GM06990 (cell line): ENCODE measurements around the gene ERC2.

Experiments
- DNase-seq: peaks from one replicate; pipeline ENCODE4 v3.0.0-alpha.2; 2011; ENCODE audit not compliant: insufficient read length; ENCODE audit errors: extremely low read depth
- H3K27me3 ChIP-seq: replicated peaks from 2 replicates; pipeline ENCODE4 v1.6.0; 2011; ENCODE audit warnings: low read length; ENCODE audit not compliant: control insufficient read depth, insufficient read depth
- H3K36me3 ChIP-seq: 2 replicates; pipeline ENCODE4 v1.5.1; 2011; ENCODE audit warnings: low read length; ENCODE audit not compliant: control insufficient read depth, insufficient read depth
- H3K4me3 ChIP-seq: replicated peaks from 2 replicates; pipeline ENCODE4 v1.5.1; 2011; ENCODE audit warnings: low read depth, mild to moderate bottlenecking, control low read depth, low read length
- CTCF ChIP-seq: IDR thresholded peaks from 2 replicates; pipeline ENCODE4 v1.5.1; 2011; ENCODE audit warnings: low read length, control low read depth, mild to moderate bottlenecking, inconsistent platforms; ENCODE audit not compliant: insufficient read depth, poor library complexity, severe bottlenecking

The ERC2 gene

GRCh38 chr3:55880357-55880756 is 587.9 kb downstream of the ERC2 start:
- DNase-seq: no peak
- no peak overlapping the region for H3K4me3 ChIP-seq
- TF ChIP-seq CTCF: no peak
- H3K36me3 ChIP-seq: no peaks in the 10 kb centered on the region
- H3K27me3 ChIP-seq: no peaks in the 10 kb centered on the region

GRCh38 chr3:55879901-55880331 is 588.4 kb downstream of the ERC2 start:
- H3K27me3 ChIP-seq: no peaks in the 10 kb centered on the region
- H3K4me3 ChIP-seq: no peak overlapping the region
- TF ChIP-seq CTCF: no peak
- H3K36me3 ChIP-seq: no peaks in the 10 kb centered on the region
- DNase-seq: no peak

GRCh38 chr3:55877703-55878102 is 590.6 kb downstream of the ERC2 start:
- Histone ChIP-seq H3K27me3 (no peaks in the 10 kb centered on the region), H3K36me3 (no peaks in the 10 kb centered on the region), H3K4me3 (no peak overlapping the region)
- no peak for DNase-seq
- no peak for TF ChIP-seq CTCF

GRCh38 chr3:55876560-55876959 is 591.7 kb downstream of the ERC2 start:
- Histone ChIP-seq H3K27me3 (no peaks in the 10 kb centered on the region), H3K4me3 (no peak overlapping the region), H3K36me3 (no peaks in the 10 kb centered on the region)
- TF ChIP-seq CTCF: no peak
- no peak for DNase-seq

GRCh38 chr3:55875113-55875512 is 593.2 kb downstream of the ERC2 start:
- no peak overlapping the region for H3K4me3 ChIP-seq
- no peaks in the 10 kb centered on the region for H3K27me3 ChIP-seq
- H3K36me3 ChIP-seq: no peaks in the 10 kb centered on the region
- TF ChIP-seq CTCF: no peak
- DNase-seq: no peak

- TF ChIP-seq CTCF: no peak
- no peak overlapping the region for H3K4me3 ChIP-seq
- H3K36me3 ChIP-seq: no peaks in the 10 kb centered on the region
- H3K27me3 ChIP-seq: no peaks in the 10 kb centered on the region
- DNase-seq: no peak
Observed at GRCh38 chr3:55873523-55874254, 594.6 kb downstream of the ERC2 start.
